ENCODE results near the gene DAGLB.

DNA sequence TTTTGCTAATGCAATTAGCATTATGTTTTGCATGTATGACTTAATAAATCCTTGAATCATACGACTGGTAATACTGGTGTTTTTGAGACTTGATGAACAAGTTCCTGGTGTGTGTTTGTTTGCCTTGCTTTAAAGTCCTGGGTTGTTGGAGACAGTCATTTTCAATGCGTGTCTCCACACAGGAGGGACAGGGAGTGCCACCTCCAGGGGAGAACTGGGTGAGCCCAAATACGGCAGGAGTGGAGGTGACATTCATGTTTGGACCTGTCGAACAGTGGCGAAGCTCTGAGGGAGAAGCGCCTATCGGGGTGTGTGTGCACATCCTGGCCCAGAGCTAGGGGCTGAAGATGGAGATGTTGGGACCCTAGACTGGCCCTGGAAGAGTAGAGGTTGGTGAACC is 43.8 kb downstream of the DAGLB start:
- TF ChIP-seq MTA3 (IDR thresholded peaks at IDR 0.05; ENCODE audit: borderline replicate concordance, low read length): no peak
- TF ChIP-seq, protein P1, sequence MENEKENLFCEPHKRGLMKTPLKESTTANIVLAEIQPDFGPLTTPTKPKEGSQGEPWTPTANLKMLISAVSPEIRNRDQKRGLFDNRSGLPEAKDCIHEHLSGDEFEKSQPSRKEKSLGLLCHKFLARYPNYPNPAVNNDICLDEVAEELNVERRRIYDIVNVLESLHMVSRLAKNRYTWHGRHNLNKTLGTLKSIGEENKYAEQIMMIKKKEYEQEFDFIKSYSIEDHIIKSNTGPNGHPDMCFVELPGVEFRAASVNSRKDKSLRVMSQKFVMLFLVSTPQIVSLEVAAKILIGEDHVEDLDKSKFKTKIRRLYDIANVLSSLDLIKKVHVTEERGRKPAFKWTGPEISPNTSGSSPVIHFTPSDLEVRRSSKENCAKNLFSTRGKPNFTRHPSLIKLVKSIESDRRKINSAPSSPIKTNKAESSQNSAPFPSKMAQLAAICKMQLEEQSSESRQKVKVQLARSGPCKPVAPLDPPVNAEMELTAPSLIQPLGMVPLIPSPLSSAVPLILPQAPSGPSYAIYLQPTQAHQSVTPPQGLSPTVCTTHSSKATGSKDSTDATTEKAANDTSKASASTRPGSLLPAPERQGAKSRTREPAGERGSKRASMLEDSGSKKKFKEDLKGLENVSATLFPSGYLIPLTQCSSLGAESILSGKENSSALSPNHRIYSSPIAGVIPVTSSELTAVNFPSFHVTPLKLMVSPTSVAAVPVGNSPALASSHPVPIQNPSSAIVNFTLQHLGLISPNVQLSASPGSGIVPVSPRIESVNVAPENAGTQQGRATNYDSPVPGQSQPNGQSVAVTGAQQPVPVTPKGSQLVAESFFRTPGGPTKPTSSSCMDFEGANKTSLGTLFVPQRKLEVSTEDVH (IDR thresholded peaks at IDR 0.05; ENCODE audit: low read depth, partially characterized antibody): no peak
- TF ChIP-seq PML (IDR thresholded peaks at IDR 0.05; ENCODE audit: low read length): no peak
- TF ChIP-seq, protein P2, sequence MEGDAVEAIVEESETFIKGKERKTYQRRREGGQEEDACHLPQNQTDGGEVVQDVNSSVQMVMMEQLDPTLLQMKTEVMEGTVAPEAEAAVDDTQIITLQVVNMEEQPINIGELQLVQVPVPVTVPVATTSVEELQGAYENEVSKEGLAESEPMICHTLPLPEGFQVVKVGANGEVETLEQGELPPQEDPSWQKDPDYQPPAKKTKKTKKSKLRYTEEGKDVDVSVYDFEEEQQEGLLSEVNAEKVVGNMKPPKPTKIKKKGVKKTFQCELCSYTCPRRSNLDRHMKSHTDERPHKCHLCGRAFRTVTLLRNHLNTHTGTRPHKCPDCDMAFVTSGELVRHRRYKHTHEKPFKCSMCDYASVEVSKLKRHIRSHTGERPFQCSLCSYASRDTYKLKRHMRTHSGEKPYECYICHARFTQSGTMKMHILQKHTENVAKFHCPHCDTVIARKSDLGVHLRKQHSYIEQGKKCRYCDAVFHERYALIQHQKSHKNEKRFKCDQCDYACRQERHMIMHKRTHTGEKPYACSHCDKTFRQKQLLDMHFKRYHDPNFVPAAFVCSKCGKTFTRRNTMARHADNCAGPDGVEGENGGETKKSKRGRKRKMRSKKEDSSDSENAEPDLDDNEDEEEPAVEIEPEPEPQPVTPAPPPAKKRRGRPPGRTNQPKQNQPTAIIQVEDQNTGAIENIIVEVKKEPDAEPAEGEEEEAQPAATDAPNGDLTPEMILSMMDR (IDR thresholded peaks at IDR 0.05 in 2 of 3, conservative IDR thresholded peaks at IDR 0.05 in 1 of 3; ENCODE audit: control insufficient read depth in 2 of 3, extremely low read depth in 1 of 3, insufficient read depth in 1 of 3, low read depth in 3 of 3, low read length in 3 of 3): no peak
- TF ChIP-seq SPI1 (IDR thresholded peaks at IDR 0.05; ENCODE audit: borderline replicate concordance, insufficient read depth, low read depth, low read length): no peak
- TF ChIP-seq GABPA (IDR thresholded peaks at IDR 0.05; ENCODE audit: low read depth): no peak
- TF ChIP-seq, protein P3, sequence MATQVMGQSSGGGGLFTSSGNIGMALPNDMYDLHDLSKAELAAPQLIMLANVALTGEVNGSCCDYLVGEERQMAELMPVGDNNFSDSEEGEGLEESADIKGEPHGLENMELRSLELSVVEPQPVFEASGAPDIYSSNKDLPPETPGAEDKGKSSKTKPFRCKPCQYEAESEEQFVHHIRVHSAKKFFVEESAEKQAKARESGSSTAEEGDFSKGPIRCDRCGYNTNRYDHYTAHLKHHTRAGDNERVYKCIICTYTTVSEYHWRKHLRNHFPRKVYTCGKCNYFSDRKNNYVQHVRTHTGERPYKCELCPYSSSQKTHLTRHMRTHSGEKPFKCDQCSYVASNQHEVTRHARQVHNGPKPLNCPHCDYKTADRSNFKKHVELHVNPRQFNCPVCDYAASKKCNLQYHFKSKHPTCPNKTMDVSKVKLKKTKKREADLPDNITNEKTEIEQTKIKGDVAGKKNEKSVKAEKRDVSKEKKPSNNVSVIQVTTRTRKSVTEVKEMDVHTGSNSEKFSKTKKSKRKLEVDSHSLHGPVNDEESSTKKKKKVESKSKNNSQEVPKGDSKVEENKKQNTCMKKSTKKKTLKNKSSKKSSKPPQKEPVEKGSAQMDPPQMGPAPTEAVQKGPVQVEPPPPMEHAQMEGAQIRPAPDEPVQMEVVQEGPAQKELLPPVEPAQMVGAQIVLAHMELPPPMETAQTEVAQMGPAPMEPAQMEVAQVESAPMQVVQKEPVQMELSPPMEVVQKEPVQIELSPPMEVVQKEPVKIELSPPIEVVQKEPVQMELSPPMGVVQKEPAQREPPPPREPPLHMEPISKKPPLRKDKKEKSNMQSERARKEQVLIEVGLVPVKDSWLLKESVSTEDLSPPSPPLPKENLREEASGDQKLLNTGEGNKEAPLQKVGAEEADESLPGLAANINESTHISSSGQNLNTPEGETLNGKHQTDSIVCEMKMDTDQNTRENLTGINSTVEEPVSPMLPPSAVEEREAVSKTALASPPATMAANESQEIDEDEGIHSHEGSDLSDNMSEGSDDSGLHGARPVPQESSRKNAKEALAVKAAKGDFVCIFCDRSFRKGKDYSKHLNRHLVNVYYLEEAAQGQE (IDR thresholded peaks at IDR 0.05; ENCODE audit: low read depth, low read length): no peak
- TF ChIP-seq, protein P4, sequence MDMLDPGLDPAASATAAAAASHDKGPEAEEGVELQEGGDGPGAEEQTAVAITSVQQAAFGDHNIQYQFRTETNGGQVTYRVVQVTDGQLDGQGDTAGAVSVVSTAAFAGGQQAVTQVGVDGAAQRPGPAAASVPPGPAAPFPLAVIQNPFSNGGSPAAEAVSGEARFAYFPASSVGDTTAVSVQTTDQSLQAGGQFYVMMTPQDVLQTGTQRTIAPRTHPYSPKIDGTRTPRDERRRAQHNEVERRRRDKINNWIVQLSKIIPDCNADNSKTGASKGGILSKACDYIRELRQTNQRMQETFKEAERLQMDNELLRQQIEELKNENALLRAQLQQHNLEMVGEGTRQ (IDR thresholded peaks at IDR 0.05; ENCODE audit: borderline replicate concordance, low read depth, low read length): no peak
- TF ChIP-seq MYC (IDR thresholded peaks at IDR 0.05; ENCODE audit: insufficient read depth, insufficient read length, insufficient replicate concordance, low read length, severe bottlenecking): no peak
- no peak for TF ChIP-seq JUND (IDR thresholded peaks at IDR 0.05; ENCODE audit: low read depth, low read length)
